HepG2 (cell line): ENCODE results near the gene IL17RC. TPM values are rescaled to one million over a fixed set of nuclear protein-coding genes. Genes with fewer than 3 reads are reported as not detected.

Experiments
- ARNT2 ChIP-seq: sonication (generic); formaldehyde crosslinking; IDR thresholded peaks from 2 replicates; pipeline ENCODE4 v1.8.0; 2022; ENCODE audit warnings: mild to moderate bottlenecking, low read depth, missing genetic modification reagents, moderate library complexity
- JUNB ChIP-seq: sonication (generic); formaldehyde crosslinking; IDR thresholded peaks from 2 replicates; pipeline ENCODE4 v1.8.0; 2022; ENCODE audit warnings: missing genetic modification reagents, mild to moderate bottlenecking, borderline replicate concordance
- NCOA1 ChIP-seq: sonication (generic); formaldehyde crosslinking; IDR thresholded peaks from 2 replicates; pipeline ENCODE4 v1.9.0; 2021; ENCODE audit warnings: missing genetic modification reagents
- NR2F1 ChIP-seq, 2 experiments: fragments of 450-650 bp in 1 of 2; formaldehyde crosslinking in 1 of 2; IDR thresholded peaks; 2 replicates each; pipeline versions ENCODE4 v1.5.0 to v1.6.1; 2016 to 2020; ENCODE audit warnings: mild to moderate bottlenecking in 1 of 2, missing compliant biosample characterization in 1 of 2, missing genetic modification reagents in 1 of 2, moderate library complexity in 1 of 2
- THAP11 ChIP-seq: IDR thresholded peaks from 2 replicates; pipeline ENCODE4 v1.6.1; 2016; ENCODE audit warnings: missing biosample characterization, missing genetic modification reagents
- THAP9 ChIP-seq: sonication (generic); formaldehyde crosslinking; IDR thresholded peaks from 2 replicates; pipeline ENCODE4; 2020; ENCODE audit warnings: missing genetic modification reagents, mild to moderate bottlenecking, borderline replicate concordance
- ZNF230 ChIP-seq: sonication (generic); formaldehyde crosslinking; IDR thresholded peaks from 2 replicates; pipeline ENCODE4 v1.4.0; 2020; ENCODE audit warnings: mild to moderate bottlenecking, missing genetic modification reagents
- ZNF549 ChIP-seq: sonication (generic); formaldehyde crosslinking; IDR thresholded peaks from 2 replicates; pipeline ENCODE4 v1.5.0; 2020; ENCODE audit warnings: missing genetic modification reagents
- ZNF670 ChIP-seq: sonication (generic); formaldehyde crosslinking; IDR thresholded peaks from 2 replicates; pipeline ENCODE4 v1.8.0; 2022; ENCODE audit warnings: mild to moderate bottlenecking, missing genetic modification reagents, borderline replicate concordance
- ZNF749 ChIP-seq: sonication (generic); formaldehyde crosslinking; IDR thresholded peaks from 2 replicates; pipeline ENCODE4 v1.8.0; 2022; ENCODE audit warnings: mild to moderate bottlenecking, missing genetic modification reagents, moderate library complexity, borderline replicate concordance
- polyA plus RNA-seq, 8 experiments: library from polyadenylated mRNA; depleted of rRNA in 3 of 8; stranded (reverse) in 7 of 8; unstranded in 1 of 8; fragments of >200 nt; fragmentation: Illumina TruSeq in 4 of 8; extraction: Trizol in 4 of 8; gene quantifications; 2 replicates each; pipeline versions ENCODE4 v1.2.1 to v1.2.3, GENCODE V29; 2011 to 2016; ENCODE audit warnings: low read depth in 4 of 8, missing spikeins in 1 of 8, mixed read lengths in 1 of 8; ENCODE audit not compliant: insufficient read depth in 1 of 8
- total RNA-seq, 5 experiments: library from RNA; depleted of rRNA; stranded (reverse); fragments of >200 nt; fragmentation: Illumina TruSeq; extraction: Trizol; gene quantifications; 2 replicates each; pipeline ENCODE4 v1.2.3, GENCODE V29; 2016; ENCODE audit warnings: low read depth in 1 of 5
- TF ChIP-seq, protein P1 (sequence below): sonication (generic); formaldehyde crosslinking; IDR thresholded peaks from 2 replicates; pipeline ENCODE4 v1.4.0; 2020; ENCODE audit warnings: missing genetic modification reagents
- TF ChIP-seq, protein P2 (sequence below): sonication (generic); formaldehyde crosslinking; IDR thresholded peaks from 2 replicates; pipeline ENCODE4 v1.4.0; 2020; ENCODE audit warnings: missing genetic modification reagents
- TF ChIP-seq, protein P3 (sequence below): sonication (generic); formaldehyde crosslinking; IDR thresholded peaks from 2 replicates; pipeline ENCODE4 v1.8.0; 2022; ENCODE audit warnings: missing genetic modification reagents, mild to moderate bottlenecking, moderate library complexity, borderline replicate concordance
- TF ChIP-seq, protein P4 (sequence below): sonication (generic); formaldehyde crosslinking; IDR thresholded peaks from 2 replicates; pipeline ENCODE4 v1.4.0; 2020; ENCODE audit warnings: mild to moderate bottlenecking, missing genetic modification reagents

IL17RC gene
- total and polyA plus RNA-seq, 2 of the 13 experiments (the other 11 are each of a cell fraction or from before 2014, with no cell fraction given): 20.7 to 24.0 TPM

DNA sequence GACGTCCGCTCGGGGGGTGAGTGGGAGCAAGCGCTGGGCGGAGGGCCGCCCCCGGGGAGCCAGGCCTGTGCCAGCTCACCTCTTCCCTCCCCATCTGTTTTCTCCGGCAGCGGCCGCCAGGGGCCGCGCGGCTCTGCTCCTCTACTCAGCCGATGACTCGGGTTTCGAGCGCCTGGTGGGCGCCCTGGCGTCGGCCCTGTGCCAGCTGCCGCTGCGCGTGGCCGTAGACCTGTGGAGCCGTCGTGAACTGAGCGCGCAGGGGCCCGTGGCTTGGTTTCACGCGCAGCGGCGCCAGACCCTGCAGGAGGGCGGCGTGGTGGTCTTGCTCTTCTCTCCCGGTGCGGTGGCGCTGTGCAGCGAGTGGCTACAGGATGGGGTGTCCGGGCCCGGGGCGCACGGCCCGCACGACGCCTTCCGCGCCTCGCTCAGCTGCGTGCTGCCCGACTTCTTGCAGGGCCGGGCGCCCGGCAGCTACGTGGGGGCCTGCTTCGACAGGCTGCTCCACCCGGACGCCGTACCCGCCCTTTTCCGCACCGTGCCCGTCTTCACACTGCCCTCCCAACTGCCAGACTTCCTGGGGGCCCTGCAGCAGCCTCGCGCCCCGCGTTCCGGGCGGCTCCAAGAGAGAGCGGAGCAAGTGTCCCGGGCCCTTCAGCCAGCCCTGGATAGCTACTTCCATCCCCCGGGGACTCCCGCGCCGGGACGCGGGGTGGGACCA lies 16.1 kb downstream of the IL17RC start (continued):
- TF ChIP-seq JUNB (CRISPR knock-in tag) (no peak; the same call in 1 of the 2 replicates), ZNF549 (CRISPR knock-in tag) (0 out of 2 replicates have a peak, but pooled peaks have one; percentile 24), THAP9 (peak; percentile 79), NCOA1 (CRISPR knock-in tag) (0 out of 2 replicates have a peak, but pooled peaks have one; percentile 10), ARNT2 (CRISPR knock-in tag) (peak; percentile 81), NR2F1 (CRISPR knock-in tag; IDR thresholded peaks at IDR 0.05) (no peak), ZNF749 (no peak), THAP11 (CRISPR knock-in tag) (peak; percentile 47; the same call in 1 of the 2 replicates), ZNF670 (no peak), ZNF230 (peak; percentile 41; the same call in 1 of the 2 replicates)
- TF ChIP-seq, protein P1, sequence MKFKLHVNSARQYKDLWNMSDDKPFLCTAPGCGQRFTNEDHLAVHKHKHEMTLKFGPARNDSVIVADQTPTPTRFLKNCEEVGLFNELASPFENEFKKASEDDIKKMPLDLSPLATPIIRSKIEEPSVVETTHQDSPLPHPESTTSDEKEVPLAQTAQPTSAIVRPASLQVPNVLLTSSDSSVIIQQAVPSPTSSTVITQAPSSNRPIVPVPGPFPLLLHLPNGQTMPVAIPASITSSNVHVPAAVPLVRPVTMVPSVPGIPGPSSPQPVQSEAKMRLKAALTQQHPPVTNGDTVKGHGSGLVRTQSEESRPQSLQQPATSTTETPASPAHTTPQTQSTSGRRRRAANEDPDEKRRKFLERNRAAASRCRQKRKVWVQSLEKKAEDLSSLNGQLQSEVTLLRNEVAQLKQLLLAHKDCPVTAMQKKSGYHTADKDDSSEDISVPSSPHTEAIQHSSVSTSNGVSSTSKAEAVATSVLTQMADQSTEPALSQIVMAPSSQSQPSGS (CRISPR knock-in tag): peak; percentile 55
- TF ChIP-seq, protein P2, sequence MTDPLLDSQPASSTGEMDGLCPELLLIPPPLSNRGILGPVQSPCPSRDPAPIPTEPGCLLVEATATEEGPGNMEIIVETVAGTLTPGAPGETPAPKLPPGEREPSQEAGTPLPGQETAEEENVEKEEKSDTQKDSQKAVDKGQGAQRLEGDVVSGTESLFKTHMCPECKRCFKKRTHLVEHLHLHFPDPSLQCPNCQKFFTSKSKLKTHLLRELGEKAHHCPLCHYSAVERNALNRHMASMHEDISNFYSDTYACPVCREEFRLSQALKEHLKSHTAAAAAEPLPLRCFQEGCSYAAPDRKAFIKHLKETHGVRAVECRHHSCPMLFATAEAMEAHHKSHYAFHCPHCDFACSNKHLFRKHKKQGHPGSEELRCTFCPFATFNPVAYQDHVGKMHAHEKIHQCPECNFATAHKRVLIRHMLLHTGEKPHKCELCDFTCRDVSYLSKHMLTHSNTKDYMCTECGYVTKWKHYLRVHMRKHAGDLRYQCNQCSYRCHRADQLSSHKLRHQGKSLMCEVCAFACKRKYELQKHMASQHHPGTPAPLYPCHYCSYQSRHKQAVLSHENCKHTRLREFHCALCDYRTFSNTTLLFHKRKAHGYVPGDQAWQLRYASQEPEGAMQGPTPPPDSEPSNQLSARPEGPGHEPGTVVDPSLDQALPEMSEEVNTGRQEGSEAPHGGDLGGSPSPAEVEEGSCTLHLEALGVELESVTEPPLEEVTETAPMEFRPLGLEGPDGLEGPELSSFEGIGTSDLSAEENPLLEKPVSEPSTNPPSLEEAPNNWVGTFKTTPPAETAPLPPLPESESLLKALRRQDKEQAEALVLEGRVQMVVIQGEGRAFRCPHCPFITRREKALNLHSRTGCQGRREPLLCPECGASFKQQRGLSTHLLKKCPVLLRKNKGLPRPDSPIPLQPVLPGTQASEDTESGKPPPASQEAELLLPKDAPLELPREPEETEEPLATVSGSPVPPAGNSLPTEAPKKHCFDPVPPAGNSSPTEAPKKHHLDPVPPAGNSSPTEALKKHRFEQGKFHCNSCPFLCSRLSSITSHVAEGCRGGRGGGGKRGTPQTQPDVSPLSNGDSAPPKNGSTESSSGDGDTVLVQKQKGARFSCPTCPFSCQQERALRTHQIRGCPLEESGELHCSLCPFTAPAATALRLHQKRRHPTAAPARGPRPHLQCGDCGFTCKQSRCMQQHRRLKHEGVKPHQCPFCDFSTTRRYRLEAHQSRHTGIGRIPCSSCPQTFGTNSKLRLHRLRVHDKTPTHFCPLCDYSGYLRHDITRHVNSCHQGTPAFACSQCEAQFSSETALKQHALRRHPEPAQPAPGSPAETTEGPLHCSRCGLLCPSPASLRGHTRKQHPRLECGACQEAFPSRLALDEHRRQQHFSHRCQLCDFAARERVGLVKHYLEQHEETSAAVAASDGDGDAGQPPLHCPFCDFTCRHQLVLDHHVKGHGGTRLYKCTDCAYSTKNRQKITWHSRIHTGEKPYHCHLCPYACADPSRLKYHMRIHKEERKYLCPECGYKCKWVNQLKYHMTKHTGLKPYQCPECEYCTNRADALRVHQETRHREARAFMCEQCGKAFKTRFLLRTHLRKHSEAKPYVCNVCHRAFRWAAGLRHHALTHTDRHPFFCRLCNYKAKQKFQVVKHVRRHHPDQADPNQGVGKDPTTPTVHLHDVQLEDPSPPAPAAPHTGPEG: no peak
- TF ChIP-seq, protein P3, sequence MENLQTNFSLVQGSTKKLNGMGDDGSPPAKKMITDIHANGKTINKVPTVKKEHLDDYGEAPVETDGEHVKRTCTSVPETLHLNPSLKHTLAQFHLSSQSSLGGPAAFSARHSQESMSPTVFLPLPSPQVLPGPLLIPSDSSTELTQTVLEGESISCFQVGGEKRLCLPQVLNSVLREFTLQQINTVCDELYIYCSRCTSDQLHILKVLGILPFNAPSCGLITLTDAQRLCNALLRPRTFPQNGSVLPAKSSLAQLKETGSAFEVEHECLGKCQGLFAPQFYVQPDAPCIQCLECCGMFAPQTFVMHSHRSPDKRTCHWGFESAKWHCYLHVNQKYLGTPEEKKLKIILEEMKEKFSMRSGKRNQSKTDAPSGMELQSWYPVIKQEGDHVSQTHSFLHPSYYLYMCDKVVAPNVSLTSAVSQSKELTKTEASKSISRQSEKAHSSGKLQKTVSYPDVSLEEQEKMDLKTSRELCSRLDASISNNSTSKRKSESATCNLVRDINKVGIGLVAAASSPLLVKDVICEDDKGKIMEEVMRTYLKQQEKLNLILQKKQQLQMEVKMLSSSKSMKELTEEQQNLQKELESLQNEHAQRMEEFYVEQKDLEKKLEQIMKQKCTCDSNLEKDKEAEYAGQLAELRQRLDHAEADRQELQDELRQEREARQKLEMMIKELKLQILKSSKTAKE (CRISPR knock-in tag): no peak; the same call in 1 of the 2 replicates
- TF ChIP-seq, protein P4, sequence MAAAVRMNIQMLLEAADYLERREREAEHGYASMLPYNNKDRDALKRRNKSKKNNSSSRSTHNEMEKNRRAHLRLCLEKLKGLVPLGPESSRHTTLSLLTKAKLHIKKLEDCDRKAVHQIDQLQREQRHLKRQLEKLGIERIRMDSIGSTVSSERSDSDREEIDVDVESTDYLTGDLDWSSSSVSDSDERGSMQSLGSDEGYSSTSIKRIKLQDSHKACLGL: peak; percentile 83
